Prostate gland (tissue), 2 donors: Measurements from ENCODE around the gene NPHS2.
"Not testable (repeated sequence)": the region's sequence is repeated elsewhere in the genome, so short reads cannot be mapped to it uniquely, and the experiment has no call there.

Source experiments
- CTCF ChIP-seq, 4 experiments: fragments of 200-600 bp in 2 of 4; fragments of 450-650 bp in 2 of 4; sonication (generic) in 2 of 4; IDR thresholded peaks; 1 replicate in 3 of 4; 2 replicates in 1 of 4; pipeline ENCODE4 v1.5.1; 2016 to 2019; ENCODE audit warnings: antibody characterized with exemption in 4 of 4, mild to moderate bottlenecking in 2 of 4, moderate library complexity in 2 of 4
- POLR2A ChIP-seq: fragments of 450-650 bp; IDR thresholded peaks from one replicate; pipeline ENCODE4 v1.6.1; 2016; ENCODE audit warnings: antibody characterized with exemption, mild to moderate bottlenecking

GRCh38 chr1:179518544-179518943 lies 57.2 kb downstream of the NPHS2 start:
- TF ChIP-seq CTCF (IDR thresholded peaks at IDR 0.05); POLR2A: not testable (repeated sequence)
